RWPE1 (cell line): ENCODE measurements around the gene GRID2.

Source experiments
- CTCF ChIA-PET: fragments of 350-600 bp; sonication (Branson Sonifier 250); formaldehyde crosslinking; extraction: SDS; loops from one replicate; lab custom pipeline; 2021; lab: Yijun Ruan, JAX
- POLR2A ChIA-PET: fragments of 400-600 bp; formaldehyde crosslinking; extraction: SDS; loops from one replicate; lab custom pipeline; 2020; ENCODE audit warnings: antibody characterized with exemption; ENCODE audit not compliant: low non-redundant PET; lab: Yijun Ruan, JAX
- DNase-seq: peaks from one replicate; pipeline ENCODE4 v3.0.0; 2012; ENCODE audit warnings: low spot score
- H3K27ac ChIP-seq: fragments of 450-650 bp; 2 replicates; pipeline ENCODE4 v1.5.1; 2017
- TF ChIP-seq, protein P1 (sequence below): fragments of 450-650 bp; conservative IDR thresholded peaks from 2 replicates; pipeline ENCODE4 v1.5.1; 2017; ENCODE audit warnings: low read depth, mild to moderate bottlenecking

The GRID2 gene

DNA sequence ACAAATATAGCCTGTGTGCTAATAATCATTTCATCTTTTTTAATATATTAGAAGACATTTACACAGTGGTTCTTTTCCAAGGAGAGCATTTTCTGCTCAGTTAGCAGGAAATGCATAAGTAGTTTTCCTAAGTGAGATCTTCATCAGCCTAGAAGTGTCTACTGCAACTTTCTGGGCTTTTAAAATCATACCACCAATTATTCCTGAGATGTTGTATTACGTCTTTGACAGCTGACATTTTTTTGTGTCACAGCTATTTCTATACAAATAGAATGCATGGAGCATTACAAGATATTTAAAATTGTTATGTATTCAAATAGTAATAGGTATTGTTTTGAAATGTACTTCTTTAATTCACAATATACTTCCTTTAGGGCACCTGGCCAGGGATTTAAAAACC lies 158.0 kb downstream of the GRID2 start:
- no peak for DNase-seq
- H3K27ac ChIP-seq, result no peak overlapping the region
- ChIA-PET CTCF (no interaction called here), POLR2A (no interaction called here)
- TF ChIP-seq, protein P1, sequence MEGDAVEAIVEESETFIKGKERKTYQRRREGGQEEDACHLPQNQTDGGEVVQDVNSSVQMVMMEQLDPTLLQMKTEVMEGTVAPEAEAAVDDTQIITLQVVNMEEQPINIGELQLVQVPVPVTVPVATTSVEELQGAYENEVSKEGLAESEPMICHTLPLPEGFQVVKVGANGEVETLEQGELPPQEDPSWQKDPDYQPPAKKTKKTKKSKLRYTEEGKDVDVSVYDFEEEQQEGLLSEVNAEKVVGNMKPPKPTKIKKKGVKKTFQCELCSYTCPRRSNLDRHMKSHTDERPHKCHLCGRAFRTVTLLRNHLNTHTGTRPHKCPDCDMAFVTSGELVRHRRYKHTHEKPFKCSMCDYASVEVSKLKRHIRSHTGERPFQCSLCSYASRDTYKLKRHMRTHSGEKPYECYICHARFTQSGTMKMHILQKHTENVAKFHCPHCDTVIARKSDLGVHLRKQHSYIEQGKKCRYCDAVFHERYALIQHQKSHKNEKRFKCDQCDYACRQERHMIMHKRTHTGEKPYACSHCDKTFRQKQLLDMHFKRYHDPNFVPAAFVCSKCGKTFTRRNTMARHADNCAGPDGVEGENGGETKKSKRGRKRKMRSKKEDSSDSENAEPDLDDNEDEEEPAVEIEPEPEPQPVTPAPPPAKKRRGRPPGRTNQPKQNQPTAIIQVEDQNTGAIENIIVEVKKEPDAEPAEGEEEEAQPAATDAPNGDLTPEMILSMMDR, result no peak

DNA sequence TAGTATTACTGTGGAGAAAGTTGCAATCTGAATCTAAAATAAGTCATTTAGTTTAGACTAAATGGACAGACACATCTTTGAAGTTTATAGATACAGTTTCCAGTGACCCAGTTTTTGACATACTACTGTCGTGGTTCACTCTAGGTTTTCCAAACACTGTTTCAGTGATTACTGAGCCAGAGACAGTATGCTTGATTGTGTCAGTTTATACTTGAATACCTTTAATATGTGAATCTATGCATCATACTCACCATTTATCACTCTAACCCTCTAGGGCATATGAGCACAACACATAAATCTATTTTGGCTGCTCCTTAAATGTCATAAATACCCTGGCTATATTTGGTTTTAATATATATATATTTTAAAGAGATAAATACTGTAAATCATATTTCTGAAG lies 173.5 kb downstream of the GRID2 start:
- TF ChIP-seq, protein P1, result no peak
- CTCF ChIA-PET, result no interaction called here
- H3K27ac ChIP-seq, result no peak overlapping the region
- POLR2A ChIA-PET, result no interaction called here
- no peak for DNase-seq

DNA sequence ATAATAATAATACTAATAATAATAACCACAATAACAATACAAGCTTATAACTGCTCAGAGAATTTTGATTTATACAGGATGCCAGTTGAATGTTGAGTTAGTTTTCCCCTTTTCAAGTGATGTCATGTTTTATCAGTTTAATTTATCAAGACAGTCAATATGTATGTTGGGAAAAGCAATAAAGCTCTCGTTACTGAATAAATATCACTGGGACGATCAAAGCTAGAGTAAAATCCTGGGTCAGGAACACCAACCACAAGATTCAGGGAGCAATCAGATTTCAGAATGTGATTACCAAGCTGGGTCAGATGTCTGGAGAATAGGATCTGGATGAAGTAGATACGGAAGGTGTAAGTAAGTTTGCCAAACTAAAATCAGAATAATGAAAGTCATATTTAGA lies 179.6 kb downstream of the GRID2 start:
- TF ChIP-seq, protein P1, result no peak
- H3K27ac ChIP-seq, result no peak overlapping the region
- CTCF ChIA-PET, result no interaction called here
- POLR2A ChIA-PET, result no interaction called here
- no peak for DNase-seq

DNA sequence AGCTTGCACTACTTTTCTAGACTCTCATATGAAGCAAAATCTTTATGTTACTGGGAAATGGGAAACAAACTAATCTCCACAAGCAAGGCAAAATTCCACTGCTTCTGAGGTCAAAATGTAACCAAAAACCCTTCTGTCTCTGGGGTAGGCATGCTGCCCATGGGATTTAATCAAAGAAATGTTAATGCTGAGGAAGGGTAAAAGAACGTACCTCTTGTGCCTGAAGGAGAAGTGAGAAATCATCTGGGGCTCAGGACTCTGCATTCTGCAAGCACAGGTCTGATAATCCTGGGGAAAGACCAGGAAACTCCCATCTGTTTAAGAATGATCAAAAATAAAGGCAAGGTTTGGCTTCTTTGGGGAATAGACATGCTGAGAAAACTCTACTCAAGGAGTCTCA lies 184.7 kb downstream of the GRID2 start:
- CTCF ChIA-PET, result interaction anchor here (0.7 kb wide), 1 partner anchor 67 kb away, joined by 3 read pairs; no protein-coding TSS in a partner anchor
- H3K27ac ChIP-seq, result no peak overlapping the region
- TF ChIP-seq, protein P1, result no peak
- POLR2A ChIA-PET, result no interaction called here
- no peak for DNase-seq

DNA sequence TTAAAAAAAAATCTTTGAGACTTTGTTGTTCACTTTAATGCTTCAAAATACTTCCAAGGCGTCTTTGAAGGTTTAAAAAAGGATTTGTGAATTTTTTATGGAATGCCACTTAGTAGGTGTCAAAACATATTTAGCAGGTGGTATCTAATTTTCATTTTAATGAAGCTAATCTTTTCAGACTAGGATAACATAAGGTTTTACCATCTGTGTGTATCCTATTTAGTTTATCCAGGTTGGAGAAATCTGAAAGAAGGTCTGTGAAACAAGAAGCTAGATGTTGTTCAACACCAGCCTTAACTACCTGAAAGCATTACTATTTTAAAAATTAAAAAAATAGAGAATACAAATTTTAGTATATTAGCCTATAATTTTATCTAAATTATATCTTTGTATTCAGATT lies 193.4 kb downstream of the GRID2 start:
- POLR2A ChIA-PET, result no interaction called here
- TF ChIP-seq, protein P1, result no peak

DNA sequence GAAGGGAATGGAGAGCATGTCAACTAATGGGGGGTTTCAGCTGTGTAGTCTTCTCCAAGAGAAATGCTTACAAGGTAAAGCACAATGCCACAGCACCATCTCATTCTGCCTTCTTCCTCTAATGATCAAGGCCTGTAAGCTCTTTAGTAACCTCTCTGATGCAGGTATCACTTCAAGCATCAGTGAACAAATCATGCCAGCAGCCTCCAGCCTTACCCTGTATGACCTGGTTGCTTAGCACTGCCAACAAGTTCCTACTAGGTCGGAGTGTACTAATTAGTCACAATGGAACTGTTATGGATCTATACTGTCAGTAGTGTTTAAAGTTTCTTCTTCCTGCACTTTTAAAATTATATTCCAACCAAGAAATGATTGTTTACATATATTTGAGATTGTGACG lies 197.7 kb downstream of the GRID2 start:
- POLR2A ChIA-PET, result no interaction called here
- no peak overlapping the region for H3K27ac ChIP-seq
- TF ChIP-seq, protein P1, result no peak
- no peak for DNase-seq
- CTCF ChIA-PET, result no interaction called here

More for the DNA sequence above, 193.4 kb downstream of the GRID2 start:
- H3K27ac ChIP-seq, result no peak overlapping the region
- CTCF ChIA-PET, result interaction anchor here (0.6 to 0.7 kb wide), 2 partner anchors 133 to 724 kb away, joined by 3 to 6 read pairs; no protein-coding TSS in a partner anchor
- DNase-seq, result no peak
